Loucy (cell line): ENCODE data around the gene ROR1.

Source experiments
- CTCF ChIP-seq: fragments of 200-600 bp; sonication (generic); conservative IDR thresholded peaks from 2 replicates; pipeline ENCODE4 v1.5.1; 2014; ENCODE audit warnings: mild to moderate bottlenecking, antibody characterized with exemption, low read length
- EZH2phosphoT487 ChIP-seq: fragments of 200-600 bp; IDR thresholded peaks from 2 replicates; pipeline ENCODE4 v1.6.1; 2018; ENCODE audit warnings: antibody characterized with exemption, mild to moderate bottlenecking, moderate library complexity, borderline replicate concordance

GRCh38 chr1:64163431-64163830 lies 389.6 kb downstream of the ROR1 start:
- no peak for TF ChIP-seq EZH2phosphoT487
- TF ChIP-seq CTCF = no peak
